HG02884 (cell line): Measurements from ENCODE around the gene CACNA1C.
"Not testable (repeated sequence)": the region's sequence is repeated elsewhere in the genome, so short reads cannot be mapped to it uniquely, and the experiment has no call there.

Source experiments
- ATAC-seq: cut with Tn5 transposase; IDR thresholded peaks from one replicate; pipeline ENCODE4 v1.9.1; 2021; ENCODE audit warnings: mild to moderate bottlenecking, moderate library complexity; ENCODE audit not compliant: unreplicated experiment

CACNA1C gene

GRCh38 chr12:2110127-2110526, 57.3 kb downstream of the CACNA1C start:
- no peak for ATAC-seq

GRCh38 chr12:2110849-2111566, 58.2 kb downstream of the CACNA1C start:
- ATAC-seq: no peak

GRCh38 chr12:2111826-2112225, 59.0 kb downstream of the CACNA1C start:
- ATAC-seq: no peak

GRCh38 chr12:2112401-2112800, 59.6 kb downstream of the CACNA1C start:
- ATAC-seq: no peak

- no peak for ATAC-seq
Observed at GRCh38 chr12:2113119-2113912, 60.5 kb downstream of the CACNA1C start.

- ATAC-seq: no peak
Observed at GRCh38 chr12:2114071-2114470, 61.3 kb downstream of the CACNA1C start.

- no peak for ATAC-seq
Observed at GRCh38 chr12:2115101-2115845, 62.5 kb downstream of the CACNA1C start.

- ATAC-seq: no peak
Observed at GRCh38 chr12:2117541-2117940, 64.8 kb downstream of the CACNA1C start.

GRCh38 chr12:2118061-2118460, 65.3 kb downstream of the CACNA1C start:
- no peak for ATAC-seq

GRCh38 chr12:2118481-2119255, 65.9 kb downstream of the CACNA1C start:
- ATAC-seq: no peak

- ATAC-seq: no peak
Observed at GRCh38 chr12:2119266-2119665, 66.5 kb downstream of the CACNA1C start.

GRCh38 chr12:2120982-2121758, 68.4 kb downstream of the CACNA1C start:
- ATAC-seq: no peak

- ATAC-seq: no peak
Observed at GRCh38 chr12:2124466-2125023, 71.8 kb downstream of the CACNA1C start.

- no peak for ATAC-seq
Observed at GRCh38 chr12:2125651-2126522, 73.1 kb downstream of the CACNA1C start.

- ATAC-seq: no peak
Observed at GRCh38 chr12:2126676-2127406, 74.1 kb downstream of the CACNA1C start.

GRCh38 chr12:2129076-2129475, 76.3 kb downstream of the CACNA1C start:
- no peak for ATAC-seq

GRCh38 chr12:2135661-2136418, 83.1 kb downstream of the CACNA1C start:
- ATAC-seq: not testable (repeated sequence)
